Subcutaneous abdominal adipose tissue (tissue), 5 donors: ENCODE results near the gene PFKL.
"Not testable (repeated sequence)": the region's sequence is repeated elsewhere in the genome, so short reads cannot be mapped to it uniquely, and the experiment has no call there.

Experiments used
- H3K27ac ChIP-seq: one replicate; pipeline ENCODE4 v1.7.0; 2013; ENCODE audit warnings: low read depth, mild to moderate bottlenecking, inconsistent platforms, low read length, moderate library complexity
- H3K27me3 ChIP-seq, 5 donors: one replicate each; pipeline ENCODE4 v1.7.0; 2013; ENCODE audit warnings: low read length in 5 of 5, inconsistent platforms in 1 of 5; ENCODE audit not compliant: control insufficient read depth in 5 of 5, insufficient read depth in 4 of 5
- H3K36me3 ChIP-seq, 5 donors: one replicate each; pipeline ENCODE4 v1.7.0; 2013; ENCODE audit warnings: low read length in 5 of 5; ENCODE audit not compliant: control insufficient read depth in 5 of 5, insufficient read depth in 5 of 5
- H3K4me1 ChIP-seq, 5 donors: one replicate each; pipeline ENCODE4 v1.7.0; 2013; ENCODE audit warnings: low read length in 5 of 5, mild to moderate bottlenecking in 3 of 5, moderate library complexity in 1 of 5; ENCODE audit not compliant: control insufficient read depth in 5 of 5, insufficient read depth in 5 of 5
- H3K4me3 ChIP-seq, 5 donors: one replicate each; pipeline ENCODE4 v1.7.0; 2013; ENCODE audit warnings: low read length in 5 of 5, low read depth in 1 of 5
- H3K9ac ChIP-seq, 5 donors: one replicate each; pipeline ENCODE4 v1.7.0; 2013; ENCODE audit warnings: low read length in 5 of 5, mild to moderate bottlenecking in 4 of 5, moderate library complexity in 3 of 5
- H3K9me3 ChIP-seq, 5 donors: one replicate each; pipeline ENCODE4 v1.7.0; 2013; ENCODE audit warnings: low read length in 5 of 5; ENCODE audit not compliant: control insufficient read depth in 5 of 5
- donor health status: healthy.
- donor health status: healthy.
- donor health status: healthy.
- donor health status: healthy.
- donor health status: healthy.

PFKL gene

GRCh38 chr21:44301141-44301540 is 1.3 kb downstream of the PFKL start:
- Histone ChIP-seq H3K4me1 (peaks cover 9 to 79% (median 72%) of the 10 kb centered on the region in 5 donors), H3K4me3 (peak overlapping the region; percentile 31 to 77 (median 70)), H3K27me3 (no peaks in the 10 kb centered on the region), H3K9ac (peak overlapping the region in 4 of 5 donors; percentile 68 to 78 (median 76)), H3K27ac (peak overlapping the region; percentile 50), H3K36me3 (no peaks in the 10 kb centered on the region), H3K9me3 (no peaks in the 10 kb centered on the region)

DNA sequence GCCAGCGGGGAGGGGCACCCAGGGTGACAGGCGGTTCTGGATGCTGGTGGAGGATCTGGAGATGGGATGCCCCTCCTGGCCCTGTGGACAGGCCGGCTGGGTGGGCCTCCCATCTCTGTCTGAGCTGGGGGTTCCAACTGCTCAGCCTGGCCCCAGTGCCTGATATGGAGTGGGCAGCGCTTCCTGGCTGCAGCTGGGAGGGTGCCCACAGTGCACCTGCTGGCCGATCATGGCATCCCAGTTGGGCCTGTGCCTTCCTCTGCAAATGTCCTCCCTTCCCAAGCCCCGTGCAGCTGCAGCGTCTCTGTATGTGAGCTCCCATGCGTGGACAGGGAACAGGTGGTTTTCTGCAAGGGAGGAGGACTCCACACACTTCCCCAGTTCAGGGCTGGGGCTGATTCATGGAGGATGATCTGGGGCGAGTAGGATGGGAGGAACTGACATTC is 2.1 kb downstream of the PFKL start:
- peaks cover 0 to 7% (median 5%) of the 10 kb centered on the region in 5 donors for H3K36me3 ChIP-seq
- H3K9ac ChIP-seq: peak overlapping the region in 1 of 5 donors; percentile 76
- H3K27ac ChIP-seq: no peak overlapping the region
- no peak overlapping the region for H3K4me3 ChIP-seq
- peaks cover 9 to 82% (median 73%) of the 10 kb centered on the region in 5 donors for H3K4me1 ChIP-seq
- no peaks in the 10 kb centered on the region for H3K9me3 ChIP-seq
- H3K27me3 ChIP-seq: no peaks in the 10 kb centered on the region

DNA sequence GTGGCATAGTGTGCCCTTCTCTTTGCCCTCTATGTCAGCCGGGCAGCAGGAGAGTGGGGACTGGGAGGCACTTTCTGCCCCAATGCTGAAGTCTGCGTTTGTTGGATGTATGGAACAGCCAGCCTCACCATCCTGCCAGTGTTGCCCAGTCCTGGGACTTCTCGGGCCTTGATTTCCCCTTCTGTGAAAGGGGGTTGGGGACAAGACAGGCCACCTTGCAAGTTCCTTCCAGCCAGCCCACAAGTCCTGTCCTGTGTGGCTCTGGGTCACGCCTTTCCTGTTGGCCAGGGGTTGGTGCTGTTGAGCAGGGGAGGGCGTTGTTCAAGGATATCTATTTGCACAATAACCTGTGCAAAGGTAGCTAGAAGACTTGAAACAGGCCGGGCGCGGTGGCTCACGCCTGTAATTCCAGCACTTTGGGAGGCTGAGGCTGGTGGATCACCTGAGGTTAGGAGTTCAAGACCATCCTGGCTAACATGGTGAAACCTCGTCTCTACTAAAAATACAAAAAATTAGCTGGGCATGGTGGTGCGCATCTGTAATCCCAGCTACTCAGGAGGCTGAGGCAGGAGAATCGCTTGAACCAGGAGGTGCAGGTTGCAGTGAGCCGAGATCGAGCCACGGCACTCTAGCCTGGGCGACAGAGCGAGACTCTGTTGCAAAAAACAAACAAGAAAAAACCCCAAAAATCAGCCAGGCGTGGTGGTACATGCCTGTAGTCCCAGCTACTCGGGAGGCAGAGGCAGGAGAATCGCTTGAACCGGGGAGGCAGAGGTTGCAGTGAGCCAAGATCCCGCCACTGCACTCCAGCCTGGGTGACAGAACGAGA is 2.9 kb downstream of the PFKL start:
- Histone ChIP-seq H3K36me3 (peaks cover 0 to 15% (median 12%) of the 10 kb centered on the region in 5 donors), H3K4me3 (peak overlapping the region in 1 of 5 donors; percentile 11), H3K4me1 (peaks cover 9 to 76% (median 72%) of the 10 kb centered on the region in 5 donors), H3K9ac (peak overlapping the region in 1 of 5 donors; percentile 31)
- not testable (repeated sequence) for H3K27ac ChIP-seq, H3K9me3 ChIP-seq, H3K27me3 ChIP-seq

- peaks cover 6 to 68% (median 66%) of the 10 kb centered on the region in 5 donors for H3K4me1 ChIP-seq
- H3K36me3 ChIP-seq: peaks cover 0 to 20% (median 14%) of the 10 kb centered on the region in 5 donors
- no peaks in the 10 kb centered on the region for H3K27me3 ChIP-seq
- H3K9me3 ChIP-seq: no peaks in the 10 kb centered on the region
- H3K27ac ChIP-seq: peak overlapping the region; percentile 47
- H3K9ac ChIP-seq: peak overlapping the region in 2 of 5 donors; percentile 15 to 62
- H3K4me3 ChIP-seq: no peak overlapping the region
These were observed 3.7 kb downstream of the PFKL start for GRCh38 chr21:44303490-44303981.

- Histone ChIP-seq H3K36me3 (peaks cover 0 to 25% (median 18%) of the 10 kb centered on the region in 5 donors), H3K4me1 (peaks cover 6 to 66% (median 64%) of the 10 kb centered on the region in 5 donors), H3K4me3 (no peak overlapping the region), H3K9ac (peak overlapping the region in 2 of 5 donors; percentile 15 to 62), H3K9me3 (no peaks in the 10 kb centered on the region), H3K27me3 (no peaks in the 10 kb centered on the region), H3K27ac (peak overlapping the region; percentile 47)
These were observed 4.3 kb downstream of the PFKL start for GRCh38 chr21:44304011-44304616.

- Histone ChIP-seq H3K36me3 (peaks cover 0 to 28% (median 20%) of the 10 kb centered on the region in 5 donors), H3K27me3 (no peaks in the 10 kb centered on the region), H3K9ac (no peak overlapping the region), H3K4me3 (no peak overlapping the region), H3K27ac (no peak overlapping the region), H3K9me3 (no peaks in the 10 kb centered on the region), H3K4me1 (peaks cover 6 to 60% (median 58%) of the 10 kb centered on the region in 5 donors)
These were observed 5.0 kb downstream of the PFKL start for GRCh38 chr21:44304877-44305293.

DNA sequence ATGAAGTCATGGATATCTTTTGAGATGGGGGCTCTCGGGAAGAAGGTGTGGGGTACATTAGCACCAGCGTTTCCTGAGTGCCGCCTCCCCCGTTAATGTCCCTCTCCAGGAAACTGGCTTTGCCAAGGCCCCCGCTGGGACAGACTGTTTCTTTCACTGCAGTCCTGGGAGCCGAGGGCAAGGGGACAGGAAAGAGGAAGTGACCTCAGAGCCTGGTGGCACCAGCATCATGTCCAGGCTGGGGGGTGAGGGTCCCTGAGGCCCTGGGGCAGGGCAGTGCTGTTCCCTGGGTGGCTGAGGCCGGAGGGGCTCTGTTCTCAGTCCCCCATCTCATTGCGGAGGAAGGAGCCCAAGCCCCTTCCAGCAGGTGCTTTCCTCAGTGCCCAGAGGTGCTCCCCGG is 5.8 kb downstream of the PFKL start:
- Histone ChIP-seq H3K27me3 (no peaks in the 10 kb centered on the region), H3K9ac (no peak overlapping the region), H3K4me3 (no peak overlapping the region), H3K4me1 (peaks cover 6 to 57% (median 55%) of the 10 kb centered on the region in 5 donors), H3K9me3 (no peaks in the 10 kb centered on the region), H3K27ac (no peak overlapping the region), H3K36me3 (peaks cover 0 to 36% (median 28%) of the 10 kb centered on the region in 5 donors)

DNA sequence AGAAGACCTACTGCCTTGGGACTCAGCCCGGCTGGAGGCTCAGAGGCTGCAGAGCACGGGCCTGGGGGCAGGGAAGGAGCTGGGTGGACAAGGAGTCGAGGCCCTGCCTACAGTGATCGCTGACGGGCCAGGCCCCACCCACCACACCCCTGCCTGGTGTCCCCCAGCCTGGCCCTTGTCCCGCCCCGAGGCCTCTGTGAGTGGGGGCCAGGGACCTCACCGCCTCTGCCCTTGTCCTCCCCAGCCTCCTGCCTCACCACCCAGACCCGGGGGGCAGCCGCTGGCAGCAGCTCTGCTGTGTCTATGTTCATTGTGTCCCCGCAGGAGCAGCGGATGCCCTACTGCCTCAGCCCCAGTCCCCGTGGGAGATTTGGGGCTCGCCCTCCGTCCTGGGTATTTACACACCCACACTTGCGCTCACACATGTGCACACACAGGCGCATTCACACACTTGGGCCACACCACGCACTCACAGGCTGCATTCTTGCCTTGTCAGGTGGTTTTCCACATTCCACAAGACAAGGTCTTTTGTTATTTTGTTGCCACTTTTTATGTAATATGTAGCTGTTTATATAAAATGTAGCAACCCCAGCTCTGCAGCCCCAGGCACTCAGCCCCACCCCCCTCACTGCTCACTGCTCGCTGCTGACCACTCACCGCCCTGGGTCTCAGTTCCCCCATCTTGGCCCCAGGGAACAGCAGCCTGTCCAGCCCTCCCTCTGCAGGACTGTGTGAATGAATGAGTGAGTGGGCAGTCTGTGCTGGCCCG is 7.3 kb downstream of the PFKL start:
- Histone ChIP-seq H3K27me3 (no peaks in the 10 kb centered on the region), H3K4me3 (no peak overlapping the region), H3K36me3 (peaks cover 0 to 51% (median 42%) of the 10 kb centered on the region in 5 donors), H3K4me1 (peaks cover 6 to 43% (median 41%) of the 10 kb centered on the region in 5 donors), H3K9ac (peak overlapping the region in 1 of 5 donors; percentile 27), H3K9me3 (no peaks in the 10 kb centered on the region), H3K27ac (no peak overlapping the region)

- no peak overlapping the region for H3K27ac ChIP-seq
- no peak overlapping the region for H3K9ac ChIP-seq
- peaks cover 0 to 87% (median 74%) of the 10 kb centered on the region in 5 donors for H3K36me3 ChIP-seq
- H3K27me3 ChIP-seq: no peaks in the 10 kb centered on the region
- no peaks in the 10 kb centered on the region for H3K9me3 ChIP-seq
- H3K4me1 ChIP-seq: peaks cover 0 to 9% (median 6%) of the 10 kb centered on the region in 5 donors
- no peak overlapping the region for H3K4me3 ChIP-seq
These were observed 11.0 kb downstream of the PFKL start for GRCh38 chr21:44310628-44311507.
